Heart left ventricle (tissue), 16 donors: Measurements from ENCODE around the gene PTTG1IP. TPM values are rescaled to one million over a fixed set of nuclear protein-coding genes. Genes with fewer than 3 reads are reported as not detected.

Experiments
- ATAC-seq, 4 donors: fragments of 200-7000 bp; cut with Tn5 transposase; one replicate each; pipeline ENCODE4 v1.9.1; 2020 to 2022; ENCODE audit warnings: moderate library complexity in 4 of 4, mild to moderate bottlenecking in 3 of 4, moderate number of reproducible peaks in 1 of 4
- DNase-seq, 5 donors: peaks; one replicate each; pipeline ENCODE4 v3.0.0-alpha.2; 2020
- H3K27ac ChIP-seq, 12 donors: fragments of 200-600 bp; sonication (generic) in 4 of 12; one replicate each; pipeline versions ENCODE4 v1.5.0 to v1.8.0; 2016 to 2022; ENCODE audit warnings: mild to moderate bottlenecking in 2 of 12
- H3K27me3 ChIP-seq, 9 donors: fragments of 200-600 bp; sonication (generic) in 2 of 9; one replicate each; pipeline versions ENCODE4 v1.5.1 to v1.8.0; 2016 to 2022; ENCODE audit warnings: mild to moderate bottlenecking in 3 of 9
- H3K36me3 ChIP-seq, 9 donors: fragments of 200-600 bp; sonication (generic) in 2 of 9; one replicate each; pipeline versions ENCODE4 v1.5.0 to v1.8.0; 2018 to 2022; ENCODE audit warnings: mild to moderate bottlenecking in 2 of 9
- H3K4me1 ChIP-seq, 12 donors: fragments of 200-600 bp; sonication (generic) in 4 of 12; one replicate each; pipeline versions ENCODE4 v1.5.0 to v1.8.0; 2016 to 2022; ENCODE audit warnings: mild to moderate bottlenecking in 3 of 12
- H3K4me3 ChIP-seq, 12 donors: fragments of 200-600 bp; sonication (generic) in 4 of 12; one replicate each; pipeline versions ENCODE4 v1.5.0 to v1.8.0; 2017 to 2022; ENCODE audit warnings: mild to moderate bottlenecking in 9 of 12, moderate library complexity in 4 of 12
- H3K9me3 ChIP-seq, 12 donors: fragments of 200-600 bp; sonication (generic) in 4 of 12; one replicate each; pipeline versions ENCODE4 v1.5.0 to v1.8.0; 2016 to 2022; ENCODE audit warnings: mild to moderate bottlenecking in 1 of 12
- POLR2A ChIP-seq, 2 donors: fragments of 450-650 bp; IDR thresholded peaks; one replicate each; pipeline ENCODE4 v1.6.1; 2017; ENCODE audit warnings: antibody characterized with exemption in 2 of 2, mild to moderate bottlenecking in 2 of 2, moderate library complexity in 2 of 2
- WGBS, 4 donors: extraction: QIAGEN DNeasy Blood & Tissue Kit in 2 of 4; methylation state at CpG; one replicate each; pipeline versions ENCODE4 v1.1.5 to v1.1.7; 2013 to 2018; 5-methylcytosine and 5-hydroxymethylcytosine counted together
- intact Hi-C, 10 donors: fragments of 100-400 bp; cut with DNase I; formaldehyde crosslinking; loops; one replicate each; pipeline versions ENCODE4 v1.11.1 to v1.14.2; 2022
- polyA plus RNA-seq, 2 donors: library from polyadenylated mRNA; stranded (reverse); fragments of 200-250 nt; gene quantifications; one replicate each; pipeline ENCODE4 v1.2.3, GENCODE V29; 2013
- total RNA-seq, 9 donors: library from RNA; depleted of rRNA in 2 of 9; stranded (reverse); fragments of >200 nt in 2 of 9; fragmentation: NEBNext Ultra II Directional in 3 of 9; extraction: Animal tissue kit (Norgen Biotek cat#: 25700) in 3 of 9; gene quantifications; one replicate each; pipeline versions ENCODE4 v1.1.0 to v1.2.4, GENCODE V29; 2016 to 2023
- TF ChIP-seq, protein P1 (sequence below), 12 donors: fragments of 200-600 bp; sonication (generic) in 4 of 12; IDR thresholded peaks; one replicate each; pipeline versions ENCODE4 v1.5.0 to v1.8.0; 2018 to 2022; ENCODE audit warnings: antibody characterized with exemption in 12 of 12, mild to moderate bottlenecking in 5 of 12
- donor health status: ischemic (EF 13 %, LVEDD 7.1; RV severe dilation, severe dysfunction).
- donor health status: healthy with polysubstance abuse.
- donor health status: DM: no; HTN: yes; CAD: no.
- donor health status: DM: no; HTN: no; CAD: no.
- donor health status: ischemic (EF 25% LVEDD 6.9; RV normal size, moderate dysfunction).
- donor health status: ischemic (EF 25% LVEDD 5.7; RV mildly dilated, moderate dysfunction).
- donor health status: healthy.
- donor health status: DM: yes; HTN: yes; CAD: no.
- donor health status: ischemic (EF 35%, LVEDD 5.7; RV mildly dilated, moderate dysfunction).
- donor health status: nonischemic (EF 11% LVEDD 7.7; RV severe dilation, severe dysfunction).
- donor health status: DM: yes; HTN: yes; CAD: no.
- donor health status: PGD.
- donor health status: ischemic (EF 29% LVEDD 5.4; RV normal size, mild dysfunction).
- donor health status: nonischemic (EF 23%, LVEDD 6.1; RV moderate dilation, normal function).

The PTTG1IP gene
- total and polyA plus RNA-seq, 11 donors, result 126 to 319 (median 172) TPM

DNA sequence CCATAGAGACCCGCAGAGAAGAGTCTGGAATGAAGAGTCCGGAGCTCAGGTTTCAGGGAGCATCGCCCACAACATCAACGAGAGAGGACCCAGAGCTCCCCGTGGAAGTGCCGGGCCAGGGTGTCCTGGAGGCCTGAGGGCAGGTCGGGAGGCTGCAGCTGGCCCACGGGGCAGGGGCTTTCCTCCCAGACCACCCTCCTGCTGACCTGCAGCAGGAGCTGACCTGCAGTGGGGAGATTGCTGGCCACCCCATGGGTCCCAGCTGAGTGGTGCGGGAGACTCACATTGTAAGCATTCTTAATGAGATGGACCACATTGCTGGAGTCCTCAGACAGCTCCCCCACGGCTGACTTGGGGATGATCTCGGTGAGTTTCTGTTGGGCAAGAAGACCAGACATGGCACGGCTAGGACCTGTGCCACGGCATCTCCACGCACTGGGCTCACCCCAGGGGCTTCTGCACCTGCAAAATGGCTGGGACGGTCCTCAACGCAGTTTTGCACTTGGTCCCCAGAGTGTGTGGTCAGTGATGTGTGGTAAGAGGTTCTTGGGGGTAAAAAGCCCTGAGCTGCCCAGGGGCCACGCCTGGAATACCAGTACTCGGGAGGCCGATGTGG lies 21.3 kb upstream of the PTTG1IP start:
- H3K9me3 ChIP-seq, result no peaks in the 10 kb centered on the region
- H3K4me3 ChIP-seq, result no peak overlapping the region
- intact Hi-C loops, result loop anchor here in 8 of 10 donors (5.0 kb wide), 4 partner anchors 33 to 243 kb away; no protein-coding TSS in a partner anchor
- ATAC-seq (no peak), DNase-seq (peak in 1 of 5 donors; percentile 7)
- no peak for TF ChIP-seq POLR2A (IDR thresholded peaks at IDR 0.05)
- TF ChIP-seq, protein P1, sequence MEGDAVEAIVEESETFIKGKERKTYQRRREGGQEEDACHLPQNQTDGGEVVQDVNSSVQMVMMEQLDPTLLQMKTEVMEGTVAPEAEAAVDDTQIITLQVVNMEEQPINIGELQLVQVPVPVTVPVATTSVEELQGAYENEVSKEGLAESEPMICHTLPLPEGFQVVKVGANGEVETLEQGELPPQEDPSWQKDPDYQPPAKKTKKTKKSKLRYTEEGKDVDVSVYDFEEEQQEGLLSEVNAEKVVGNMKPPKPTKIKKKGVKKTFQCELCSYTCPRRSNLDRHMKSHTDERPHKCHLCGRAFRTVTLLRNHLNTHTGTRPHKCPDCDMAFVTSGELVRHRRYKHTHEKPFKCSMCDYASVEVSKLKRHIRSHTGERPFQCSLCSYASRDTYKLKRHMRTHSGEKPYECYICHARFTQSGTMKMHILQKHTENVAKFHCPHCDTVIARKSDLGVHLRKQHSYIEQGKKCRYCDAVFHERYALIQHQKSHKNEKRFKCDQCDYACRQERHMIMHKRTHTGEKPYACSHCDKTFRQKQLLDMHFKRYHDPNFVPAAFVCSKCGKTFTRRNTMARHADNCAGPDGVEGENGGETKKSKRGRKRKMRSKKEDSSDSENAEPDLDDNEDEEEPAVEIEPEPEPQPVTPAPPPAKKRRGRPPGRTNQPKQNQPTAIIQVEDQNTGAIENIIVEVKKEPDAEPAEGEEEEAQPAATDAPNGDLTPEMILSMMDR (IDR thresholded peaks at IDR 0.05), result no peak
- H3K27me3 ChIP-seq, result peaks cover 0 to 7% (median 0%) of the 10 kb centered on the region in 9 donors
- H3K4me1 ChIP-seq, result peaks cover 0 to 13% (median 0%) of the 10 kb centered on the region in 12 donors
- 85 to 100% (median 88%) methylated on average over 6 to 19 of the region's 19 CpGs for WGBS, 4 donors
- H3K36me3 ChIP-seq, result peaks cover 0 to 79% (median 0%) of the 10 kb centered on the region in 9 donors
- H3K27ac ChIP-seq, result no peak overlapping the region

DNA sequence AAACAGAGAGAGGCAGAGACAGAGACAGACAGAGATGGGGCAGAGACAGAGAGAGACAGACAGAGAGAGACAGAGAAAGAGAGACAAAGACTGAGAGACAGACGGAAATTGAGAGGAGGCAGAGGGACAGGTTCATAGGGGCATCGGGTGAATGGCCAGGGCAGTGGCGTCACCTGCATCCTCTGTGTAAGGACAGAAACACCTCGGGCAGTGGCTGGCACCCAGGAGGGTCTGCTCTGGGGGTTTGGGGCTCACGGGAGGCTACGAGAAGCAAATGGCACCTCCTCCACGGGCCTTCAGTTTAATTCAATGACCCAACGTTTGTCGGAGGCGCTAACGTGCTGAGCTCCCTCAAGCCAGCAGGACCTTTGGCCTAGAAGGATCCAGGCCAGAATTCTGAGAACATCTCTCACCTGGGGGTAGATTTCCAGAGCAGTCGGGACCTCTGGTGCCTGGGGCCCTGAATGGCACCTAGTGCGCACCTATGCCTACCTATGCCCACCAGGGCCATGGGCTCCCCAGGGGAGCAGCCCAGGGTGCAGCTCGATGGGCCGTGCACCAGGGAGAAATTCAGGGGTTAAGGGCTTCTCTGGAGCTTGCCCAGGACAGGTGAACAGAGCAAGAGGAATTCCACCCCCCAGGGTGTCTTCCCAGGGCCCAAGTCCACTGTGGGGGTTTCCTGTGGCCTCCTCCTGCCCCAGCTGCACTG lies 20.6 kb upstream of the PTTG1IP start:
- intact Hi-C loops, result loop anchor here (2.0 to 5.0 kb wide), 6 partner anchors 33 to 243 kb away; no protein-coding TSS in a partner anchor
- Histone ChIP-seq H3K27me3 (peaks cover 0 to 1% (median 0%) of the 10 kb centered on the region in 9 donors), H3K27ac (no peak overlapping the region), H3K9me3 (no peaks in the 10 kb centered on the region), H3K36me3 (peaks cover 0 to 79% (median 0%) of the 10 kb centered on the region in 9 donors), H3K4me1 (peaks cover 0 to 13% (median 0%) of the 10 kb centered on the region in 12 donors), H3K4me3 (no peak overlapping the region)
- no peak for ATAC-seq
- TF ChIP-seq POLR2A (IDR thresholded peaks at IDR 0.05), result no peak
- TF ChIP-seq, protein P1 (IDR thresholded peaks at IDR 0.05), result no peak
- DNase-seq, result peak in 1 of 5 donors; percentile 6
- WGBS, 4 donors, result 84 to 89% (median 88%) methylated on average over 13 to 15 of the region's 15 CpGs

DNA sequence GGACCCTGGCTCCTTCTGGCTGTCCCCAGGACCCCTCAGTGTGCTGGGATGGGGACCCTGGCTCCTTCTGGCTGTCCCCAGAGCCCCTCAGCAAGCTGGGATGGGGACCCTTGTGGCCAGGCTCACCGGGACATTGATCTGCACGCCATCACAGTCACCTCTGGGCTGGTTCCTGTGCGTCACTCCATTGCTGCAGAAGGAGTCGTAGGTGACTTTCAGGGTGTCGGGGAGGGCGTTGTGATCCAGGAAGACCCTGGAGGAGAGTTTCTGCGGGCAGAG lies 19.7 kb upstream of the PTTG1IP start:
- H3K9me3 ChIP-seq, result no peaks in the 10 kb centered on the region
- peak in 2 of 5 donors; percentile 21 to 63 for DNase-seq
- H3K27ac ChIP-seq, result no peak overlapping the region
- TF ChIP-seq POLR2A (IDR thresholded peaks at IDR 0.05), result no peak
- TF ChIP-seq, protein P1 (IDR thresholded peaks at IDR 0.05), result no peak
- H3K27me3 ChIP-seq, result no peaks in the 10 kb centered on the region
- no peak overlapping the region for H3K4me3 ChIP-seq
- intact Hi-C loops, result loop anchor here (2.0 to 5.0 kb wide), 6 partner anchors 34 to 244 kb away; no protein-coding TSS in a partner anchor
- peaks cover 0 to 76% (median 0%) of the 10 kb centered on the region in 9 donors for H3K36me3 ChIP-seq
- 73 to 89% (median 79%) methylated on average over 5 to 7 of the region's 7 CpGs for WGBS, 4 donors
- no peak for ATAC-seq
- peaks cover 0 to 13% (median 0%) of the 10 kb centered on the region in 12 donors for H3K4me1 ChIP-seq
